NB4 (cell line): Measurements from ENCODE around the gene SERPINB6.
"Not testable (repeated sequence)": the region's sequence is repeated elsewhere in the genome, so short reads cannot be mapped to it uniquely, and the experiment has no call there.

ENCODE experiments used
- MYC ChIP-seq: IDR thresholded peaks from 2 replicates; pipeline ENCODE4 v1.6.1; 2011; ENCODE audit warnings: low read depth, low read length
- POLR2A ChIP-seq: IDR thresholded peaks from 2 replicates; pipeline ENCODE4 v1.6.1; 2011; ENCODE audit warnings: mild to moderate bottlenecking; ENCODE audit not compliant: insufficient read length; ENCODE audit errors: extremely low read depth
- TF ChIP-seq, protein P1 (sequence below): IDR thresholded peaks from one replicate; pipeline ENCODE4 v1.5.1; 2012; ENCODE audit warnings: low read depth, low read length
- TF ChIP-seq, protein P2 (sequence below): IDR thresholded peaks from 2 replicates; pipeline ENCODE4 v1.6.1; 2011; ENCODE audit warnings: low read depth, low read length

DNA sequence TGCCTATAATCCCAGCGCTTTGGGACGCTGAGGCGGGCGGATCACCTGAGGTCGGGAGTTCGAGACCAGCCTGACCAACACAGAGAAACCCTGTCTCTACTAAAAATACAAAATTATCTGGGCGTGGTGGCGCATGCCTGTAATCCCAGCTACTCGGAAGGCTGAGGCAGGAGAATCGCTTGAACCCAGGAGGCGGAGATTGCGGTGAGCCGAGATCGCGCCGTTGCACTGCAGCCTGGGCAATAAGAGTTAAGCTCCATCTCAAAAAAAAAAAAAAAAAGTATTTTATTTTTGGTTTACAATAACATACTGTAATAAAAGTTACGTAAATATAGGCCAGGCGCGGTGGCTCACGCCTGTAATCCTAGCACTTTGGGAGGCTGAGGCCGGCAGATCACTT lies 29.3 kb downstream of the SERPINB6 start:
- TF ChIP-seq POLR2A, MYC: not testable (repeated sequence)
- TF ChIP-seq, protein P1, sequence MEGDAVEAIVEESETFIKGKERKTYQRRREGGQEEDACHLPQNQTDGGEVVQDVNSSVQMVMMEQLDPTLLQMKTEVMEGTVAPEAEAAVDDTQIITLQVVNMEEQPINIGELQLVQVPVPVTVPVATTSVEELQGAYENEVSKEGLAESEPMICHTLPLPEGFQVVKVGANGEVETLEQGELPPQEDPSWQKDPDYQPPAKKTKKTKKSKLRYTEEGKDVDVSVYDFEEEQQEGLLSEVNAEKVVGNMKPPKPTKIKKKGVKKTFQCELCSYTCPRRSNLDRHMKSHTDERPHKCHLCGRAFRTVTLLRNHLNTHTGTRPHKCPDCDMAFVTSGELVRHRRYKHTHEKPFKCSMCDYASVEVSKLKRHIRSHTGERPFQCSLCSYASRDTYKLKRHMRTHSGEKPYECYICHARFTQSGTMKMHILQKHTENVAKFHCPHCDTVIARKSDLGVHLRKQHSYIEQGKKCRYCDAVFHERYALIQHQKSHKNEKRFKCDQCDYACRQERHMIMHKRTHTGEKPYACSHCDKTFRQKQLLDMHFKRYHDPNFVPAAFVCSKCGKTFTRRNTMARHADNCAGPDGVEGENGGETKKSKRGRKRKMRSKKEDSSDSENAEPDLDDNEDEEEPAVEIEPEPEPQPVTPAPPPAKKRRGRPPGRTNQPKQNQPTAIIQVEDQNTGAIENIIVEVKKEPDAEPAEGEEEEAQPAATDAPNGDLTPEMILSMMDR = not testable (repeated sequence)
- TF ChIP-seq, protein P2, sequence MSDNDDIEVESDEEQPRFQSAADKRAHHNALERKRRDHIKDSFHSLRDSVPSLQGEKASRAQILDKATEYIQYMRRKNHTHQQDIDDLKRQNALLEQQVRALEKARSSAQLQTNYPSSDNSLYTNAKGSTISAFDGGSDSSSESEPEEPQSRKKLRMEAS = not testable (repeated sequence)
